ENCODE results near the gene CDON. TPM values are rescaled to one million over a fixed set of nuclear protein-coding genes. Genes with fewer than 3 reads are reported as not detected.
"Not testable (repeated sequence)": the region's sequence is repeated elsewhere in the genome, so short reads cannot be mapped to it uniquely, and the experiment has no call there.

CDON gene
- total RNA-seq, 2 donors from 2014 or later: 2.3 to 10.5 TPM

GRCh38 chr11:125921042-125921441, 141.6 kb downstream of the CDON start:
- no peak for TF ChIP-seq CTCF (IDR thresholded peaks at IDR 0.05)
- Histone ChIP-seq H3K9me3 (no peaks in the 10 kb centered on the region), H3K27me3 (no peaks in the 10 kb centered on the region), H3K27ac (no peak overlapping the region), H3K36me3 (no peaks in the 10 kb centered on the region), H3K9ac (ENCODE audit: low read depth in 2 of 2, low read length in 2 of 2) (no peak overlapping the region), H3K4me3 (no peak overlapping the region), H3K4me1 (no peaks in the 10 kb centered on the region)
- DNase-seq: peak; percentile 46
- intact Hi-C loops (cut with DNase I): no loop called here

GRCh38 chr11:125918140-125918840, 144.4 kb downstream of the CDON start:
- Histone ChIP-seq H3K9me3 (no peaks in the 10 kb centered on the region), H3K4me3 (no peak overlapping the region), H3K36me3 (no peaks in the 10 kb centered on the region), H3K4me1 (no peaks in the 10 kb centered on the region), H3K9ac (ENCODE audit: low read depth in 2 of 2, low read length in 2 of 2) (no peak overlapping the region), H3K27me3 (no peaks in the 10 kb centered on the region), H3K27ac (no peak overlapping the region)
- DNase-seq: no peak
- intact Hi-C loops (cut with DNase I): no loop called here
- TF ChIP-seq CTCF (IDR thresholded peaks at IDR 0.05): no peak

- H3K27ac ChIP-seq: no peak overlapping the region
- TF ChIP-seq CTCF (IDR thresholded peaks at IDR 0.05): no peak
- DNase-seq: peak; percentile 85
- H3K4me3 ChIP-seq: no peak overlapping the region
- H3K27me3 ChIP-seq: no peaks in the 10 kb centered on the region
- peak overlapping the region in 1 of 2 donors; percentile 28 for H3K9ac ChIP-seq (ENCODE audit: low read depth in 2 of 2, low read length in 2 of 2)
- intact Hi-C loops (cut with DNase I): no loop called here
- H3K4me1 ChIP-seq: no peaks in the 10 kb centered on the region
- no peaks in the 10 kb centered on the region for H3K36me3 ChIP-seq
- no peaks in the 10 kb centered on the region for H3K9me3 ChIP-seq
Observed at GRCh38 chr11:125916683-125917347, 145.9 kb downstream of the CDON start.

GRCh38 chr11:125914601-125915000, 148.1 kb downstream of the CDON start:
- H3K9me3 ChIP-seq; H3K27ac ChIP-seq; H3K4me3 ChIP-seq; H3K27me3 ChIP-seq; DNase-seq; H3K4me1 ChIP-seq; H3K36me3 ChIP-seq; intact Hi-C loops (cut with DNase I); H3K9ac ChIP-seq (ENCODE audit: low read depth in 2 of 2, low read length in 2 of 2): not testable (repeated sequence)

GRCh38 chr11:125910226-125910849, 152.3 kb downstream of the CDON start:
- no peaks in the 10 kb centered on the region for H3K9me3 ChIP-seq
- H3K4me3 ChIP-seq: no peak overlapping the region
- intact Hi-C loops (cut with DNase I): no loop called here
- H3K9ac ChIP-seq (ENCODE audit: low read depth in 2 of 2, low read length in 2 of 2): no peak overlapping the region
- H3K27me3 ChIP-seq: peaks cover 4% of the 10 kb centered on the region
- H3K27ac ChIP-seq: no peak overlapping the region
- DNase-seq: no peak
- no peaks in the 10 kb centered on the region for H3K4me1 ChIP-seq
- no peaks in the 10 kb centered on the region for H3K36me3 ChIP-seq
- no peak for TF ChIP-seq CTCF (IDR thresholded peaks at IDR 0.05)

Other genes starting within 250 kb of the CDON start
- gene PATE4, start 229.6 kb downstream of the CDON start, total RNA-seq: not detected
- gene HYLS1, start 175.2 kb downstream of the CDON start, total RNA-seq: 1 to 10 TPM; 5.6 to 8.2 TPM
- gene PUS3, start 159.7 kb downstream of the CDON start, total RNA-seq: 1 to 10 TPM; 6.8 to 8.4 TPM
- under 1 TPM in 1 of 2 donors, not detected in 1; 0.16 TPM for gene DDX25, start 158.4 kb downstream of the CDON start, total RNA-seq
- not detected for gene VSIG10L2, start 116.8 kb downstream of the CDON start, total RNA-seq
- gene RPUSD4, start 148.8 kb upstream of the CDON start, total RNA-seq: 10 to 100 TPM; 14.4 to 25.1 TPM
- gene FAM118B, start 148.9 kb upstream of the CDON start, total RNA-seq: 10 to 100 TPM; 57.9 to 58.3 TPM
- 100 to 1,000 TPM in 1 of 2 donors, 10 to 100 TPM in 1; 75.8 to 102 TPM for gene SRPRA, start 206.0 kb upstream of the CDON start, total RNA-seq
- 10 to 100 TPM; 19.9 to 63.4 TPM for gene FOXRED1, start 206.3 kb upstream of the CDON start, total RNA-seq
- gene TIRAP, start 220.2 kb upstream of the CDON start, total RNA-seq: 10 to 100 TPM; 16.4 to 17.8 TPM
- 10 to 100 TPM; 17.2 to 31.1 TPM for gene DCPS, start 241.2 kb upstream of the CDON start, total RNA-seq